ENCODE data around the gene CLEC16A.
"Not testable (repeated sequence)": the region's sequence is repeated elsewhere in the genome, so short reads cannot be mapped to it uniquely, and the experiment has no call there.

The CLEC16A gene

GRCh38 chr16:11101283-11101682 is 156.9 kb downstream of the CLEC16A start:
- DNase-seq (ENCODE audit: low spot score), result no peak

- no peak for DNase-seq (ENCODE audit: low spot score)
Observed at GRCh38 chr16:11101695-11102522, 157.5 kb downstream of the CLEC16A start.

- no peak for DNase-seq (ENCODE audit: low spot score)
Observed at GRCh38 chr16:11102523-11102898, 158.1 kb downstream of the CLEC16A start.

- DNase-seq (ENCODE audit: low spot score), result not testable (repeated sequence)
Observed at GRCh38 chr16:11103301-11103700, 158.9 kb downstream of the CLEC16A start.

- DNase-seq (ENCODE audit: low spot score), result no peak
Observed at GRCh38 chr16:11104168-11105037, 160.0 kb downstream of the CLEC16A start.

GRCh38 chr16:11105038-11105903 is 160.9 kb downstream of the CLEC16A start:
- DNase-seq (ENCODE audit: low spot score), result peak; percentile 74

GRCh38 chr16:11106726-11107125 is 162.4 kb downstream of the CLEC16A start:
- DNase-seq (ENCODE audit: low spot score), result no peak

GRCh38 chr16:11107780-11108465 is 163.6 kb downstream of the CLEC16A start:
- peak; percentile 56 for DNase-seq (ENCODE audit: low spot score)

- no peak for DNase-seq (ENCODE audit: low spot score)
Observed at GRCh38 chr16:11108466-11108805, 164.1 kb downstream of the CLEC16A start.

- DNase-seq (ENCODE audit: low spot score), result no peak
Observed at GRCh38 chr16:11109566-11109965, 165.2 kb downstream of the CLEC16A start.

GRCh38 chr16:11111150-11111549 is 166.8 kb downstream of the CLEC16A start:
- DNase-seq (ENCODE audit: low spot score), result no peak

- DNase-seq (ENCODE audit: low spot score), result no peak
Observed at GRCh38 chr16:11111856-11112634, 167.7 kb downstream of the CLEC16A start.

- no peak for DNase-seq (ENCODE audit: low spot score)
Observed at GRCh38 chr16:11112723-11113348, 168.5 kb downstream of the CLEC16A start.

GRCh38 chr16:11114366-11115164 is 170.2 kb downstream of the CLEC16A start:
- no peak for DNase-seq (ENCODE audit: low spot score)

- DNase-seq (ENCODE audit: low spot score), result no peak
Observed at GRCh38 chr16:11117576-11118211, 173.3 kb downstream of the CLEC16A start.

GRCh38 chr16:11118479-11118878 is 174.1 kb downstream of the CLEC16A start:
- DNase-seq (ENCODE audit: low spot score), result no peak

GRCh38 chr16:11121083-11121608 is 176.8 kb downstream of the CLEC16A start:
- DNase-seq (ENCODE audit: low spot score), result no peak

- no peak for DNase-seq (ENCODE audit: low spot score)
Observed at GRCh38 chr16:11121914-11122692, 177.7 kb downstream of the CLEC16A start.
